A673 (cell line): Measurements from ENCODE around the gene OGDHL. TPM values are rescaled to one million over a fixed set of nuclear protein-coding genes. Genes with fewer than 3 reads are reported as not detected.

ENCODE experiments used
- BruUV-seq: library from RNA; stranded (reverse); fragments of 400-500 nt; replicated peaks from 2 replicates; lab custom pipeline; 2021; lab: Mats Ljungman, UMichigan
- CTCF ChIA-PET: fragments of 300-600 bp; sonication (Branson Sonifier 250); formaldehyde crosslinking; loops from one replicate; lab custom pipeline; 2022; ENCODE audit warnings: antibody characterized with exemption; lab: Charles Lee
- POLR2A ChIA-PET: fragments of 300-600 bp; sonication (Branson Sonifier 250); formaldehyde crosslinking; loops from one replicate; lab custom pipeline; 2022; ENCODE audit warnings: antibody characterized with exemption; ENCODE audit not compliant: low non-redundant PET; lab: Charles Lee
- DNase-seq: peaks from one replicate; pipeline ENCODE4 v3.0.0-alpha.2; 2015; ENCODE audit warnings: low spot score
- H3K27ac ChIP-seq: fragments of 200-600 bp; sonication (generic); 2 replicates; pipeline ENCODE4 v1.5.1; 2016; ENCODE audit warnings: mixed run types, low read depth, mild to moderate bottlenecking, mixed read lengths, antibody characterized with exemption, low read length; ENCODE audit not compliant: poor library complexity, severe bottlenecking
- H3K27me3 ChIP-seq: fragments of 200-600 bp; sonication (generic); replicated peaks from 2 replicates; pipeline ENCODE4 v1.6.1; 2017; ENCODE audit warnings: mixed run types, low read depth, mild to moderate bottlenecking, mixed read lengths, antibody characterized with exemption, low read length; ENCODE audit not compliant: insufficient read depth, poor library complexity
- H3K36me3 ChIP-seq: fragments of 200-600 bp; sonication (generic); 2 replicates; pipeline ENCODE4 v1.6.1; 2016; ENCODE audit warnings: mixed run types, mild to moderate bottlenecking, mixed read lengths, antibody characterized with exemption, low read length; ENCODE audit not compliant: insufficient read depth, poor library complexity, severe bottlenecking
- H3K4me1 ChIP-seq: fragments of 200-600 bp; sonication (generic); 2 replicates; pipeline ENCODE4 v1.6.1; 2017; ENCODE audit warnings: mixed run types, mild to moderate bottlenecking, mixed read lengths, antibody characterized with exemption, low read length; ENCODE audit not compliant: insufficient read depth, poor library complexity, severe bottlenecking
- H3K4me3 ChIP-seq: fragments of 200-600 bp; sonication (generic); 2 replicates; pipeline ENCODE4 v1.5.1; 2016; ENCODE audit warnings: low read depth, mixed run types, mild to moderate bottlenecking, mixed read lengths, low read length; ENCODE audit not compliant: poor library complexity, severe bottlenecking
- H3K9me3 ChIP-seq: fragments of 200-600 bp; sonication (generic); 2 replicates; pipeline ENCODE4 v1.6.1; 2016; ENCODE audit warnings: mixed run types, low read depth, mild to moderate bottlenecking, mixed read lengths, antibody characterized with exemption, low read length; ENCODE audit not compliant: poor library complexity, severe bottlenecking
- EZH2 ChIP-seq: fragments of 200-600 bp; sonication (generic); IDR thresholded peaks from 2 replicates; pipeline ENCODE4 v1.6.1; 2017; ENCODE audit warnings: borderline replicate concordance, low read depth, mild to moderate bottlenecking, mixed read lengths, antibody characterized with exemption, low read length; ENCODE audit not compliant: poor library complexity, severe bottlenecking
- intact Hi-C: fragments of 100-400 bp; cut with micrococcal nuclease; formaldehyde crosslinking; loops from one replicate; pipeline ENCODE4 v1.10.0; 2022; ENCODE audit not compliant: unreplicated experiment
- total RNA-seq: library from RNA; stranded (reverse); gene quantifications from 2 replicates; pipeline ENCODE4 v1.2.3, GENCODE V29; 2021
- TF ChIP-seq, protein P1 (sequence below): fragments of 300-800, 200-600 bp; sonication (generic); conservative IDR thresholded peaks from 2 replicates; pipeline ENCODE4 v1.5.1; 2017; ENCODE audit warnings: low read depth, mild to moderate bottlenecking, antibody characterized with exemption, low read length, moderate library complexity, mixed read lengths

OGDHL gene
- total RNA-seq, 1 experiment from 2014 or later, result 1.6 TPM

DNA sequence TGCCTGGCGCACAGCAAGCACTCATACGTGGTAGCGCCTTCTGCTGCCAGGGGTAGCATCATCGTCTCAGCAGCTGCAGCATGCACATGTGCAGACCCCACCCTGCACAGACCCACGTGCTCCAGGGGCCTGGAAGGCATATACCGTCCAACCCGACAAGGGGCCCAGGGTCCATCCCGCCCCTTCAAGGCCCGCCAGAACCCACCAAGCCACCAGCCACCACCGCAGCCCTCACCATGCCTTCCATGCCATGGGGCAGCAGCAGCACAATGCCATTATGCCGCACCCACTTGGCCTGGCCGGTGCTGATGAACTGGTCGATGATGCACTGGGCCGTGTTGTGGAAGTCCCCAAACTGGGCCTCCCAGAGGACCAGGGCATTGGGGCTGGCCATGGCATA lies 22.7 kb downstream of the OGDHL start:
- Histone ChIP-seq H3K27ac (no peak overlapping the region), H3K27me3 (no peaks in the 10 kb centered on the region), H3K36me3 (no peaks in the 10 kb centered on the region), H3K9me3 (no peaks in the 10 kb centered on the region), H3K4me1 (no peaks in the 10 kb centered on the region), H3K4me3 (no peak overlapping the region)
- TF ChIP-seq EZH2, result no peak
- TF ChIP-seq, protein P1, sequence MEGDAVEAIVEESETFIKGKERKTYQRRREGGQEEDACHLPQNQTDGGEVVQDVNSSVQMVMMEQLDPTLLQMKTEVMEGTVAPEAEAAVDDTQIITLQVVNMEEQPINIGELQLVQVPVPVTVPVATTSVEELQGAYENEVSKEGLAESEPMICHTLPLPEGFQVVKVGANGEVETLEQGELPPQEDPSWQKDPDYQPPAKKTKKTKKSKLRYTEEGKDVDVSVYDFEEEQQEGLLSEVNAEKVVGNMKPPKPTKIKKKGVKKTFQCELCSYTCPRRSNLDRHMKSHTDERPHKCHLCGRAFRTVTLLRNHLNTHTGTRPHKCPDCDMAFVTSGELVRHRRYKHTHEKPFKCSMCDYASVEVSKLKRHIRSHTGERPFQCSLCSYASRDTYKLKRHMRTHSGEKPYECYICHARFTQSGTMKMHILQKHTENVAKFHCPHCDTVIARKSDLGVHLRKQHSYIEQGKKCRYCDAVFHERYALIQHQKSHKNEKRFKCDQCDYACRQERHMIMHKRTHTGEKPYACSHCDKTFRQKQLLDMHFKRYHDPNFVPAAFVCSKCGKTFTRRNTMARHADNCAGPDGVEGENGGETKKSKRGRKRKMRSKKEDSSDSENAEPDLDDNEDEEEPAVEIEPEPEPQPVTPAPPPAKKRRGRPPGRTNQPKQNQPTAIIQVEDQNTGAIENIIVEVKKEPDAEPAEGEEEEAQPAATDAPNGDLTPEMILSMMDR, result no peak
- DNase-seq, result no peak
- POLR2A ChIA-PET, result no interaction called here
- BruUV-seq, result no TSS peak
- intact Hi-C loops, result no loop called here
- CTCF ChIA-PET, result no interaction called here

DNA sequence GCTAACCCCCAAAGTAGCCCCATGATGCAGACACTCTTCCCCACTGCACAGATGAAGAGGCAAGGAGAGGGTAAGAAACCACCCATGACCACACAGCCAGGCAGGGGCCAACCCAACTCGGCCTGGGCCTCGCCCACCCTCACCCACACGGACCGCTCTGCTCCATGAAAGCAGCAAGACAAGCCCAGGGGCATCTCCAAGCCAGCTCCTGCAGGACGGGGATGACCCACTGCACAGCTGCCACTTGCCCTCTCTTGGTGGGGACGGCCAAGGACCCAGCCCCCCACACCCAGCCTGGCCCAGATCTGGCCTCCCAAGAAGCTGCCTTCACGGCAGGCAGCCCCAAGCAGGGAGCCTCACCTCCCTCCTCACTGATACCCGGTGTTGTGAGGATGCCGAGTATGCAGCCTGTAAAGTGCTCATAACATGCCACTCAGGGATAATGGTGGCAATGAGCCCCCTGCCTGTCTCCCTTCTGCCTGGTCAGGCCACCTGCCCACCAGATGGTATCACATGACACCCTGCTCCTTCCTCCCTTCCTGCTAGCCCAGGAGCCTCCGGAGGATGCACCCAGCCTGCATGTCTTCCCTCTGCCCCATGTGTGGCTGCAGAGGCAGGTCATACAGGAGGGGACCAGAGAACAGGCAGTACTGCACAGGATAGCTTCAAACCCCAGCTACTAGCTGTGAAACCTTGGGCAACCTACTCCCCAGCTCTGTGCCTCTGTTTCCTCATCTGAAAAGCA lies 23.3 kb downstream of the OGDHL start:
- Histone ChIP-seq H3K4me1 (no peaks in the 10 kb centered on the region), H3K27ac (no peak overlapping the region), H3K27me3 (no peaks in the 10 kb centered on the region), H3K36me3 (no peaks in the 10 kb centered on the region), H3K4me3 (no peak overlapping the region), H3K9me3 (no peaks in the 10 kb centered on the region)
- intact Hi-C loops, result no loop called here
- no peak for DNase-seq
- no peak for TF ChIP-seq EZH2
- TF ChIP-seq, protein P1, result no peak
- no TSS peak for BruUV-seq
- CTCF ChIA-PET, result no interaction called here
- POLR2A ChIA-PET, result no interaction called here

DNA sequence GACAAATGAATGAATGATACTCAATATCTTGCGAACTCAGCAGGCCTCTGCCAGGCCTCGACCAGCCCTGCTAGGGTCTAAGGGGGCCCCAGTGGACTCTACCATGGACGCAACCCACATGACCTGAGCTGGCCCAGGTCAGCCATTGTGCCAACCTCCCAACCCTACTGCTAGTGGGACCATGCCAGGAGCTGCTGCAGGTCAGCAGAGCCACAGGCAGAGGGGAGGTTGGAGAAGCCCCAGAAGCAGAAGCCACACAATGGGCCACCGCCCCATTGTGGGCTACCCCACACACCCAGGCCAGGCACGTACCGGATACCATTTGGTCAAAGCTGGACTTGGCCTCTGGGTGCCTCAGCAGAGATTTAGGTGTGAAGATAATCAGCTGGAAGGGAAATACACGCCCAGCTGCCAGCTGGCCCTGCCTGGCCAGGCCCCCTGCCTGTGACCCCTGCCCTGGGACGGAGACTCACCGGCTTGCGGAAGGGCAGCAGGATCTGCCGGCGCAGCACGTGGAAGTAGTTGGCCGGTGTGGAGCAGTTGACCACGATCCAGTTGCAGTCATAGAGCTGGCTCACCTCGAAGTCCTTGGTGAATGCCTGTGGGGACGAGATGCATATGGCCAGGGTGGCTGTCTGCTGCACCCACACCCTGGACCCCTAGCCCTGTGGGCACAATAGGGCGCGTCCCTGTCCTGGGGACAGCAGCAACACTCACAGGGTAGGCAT lies 24.5 kb downstream of the OGDHL start:
- CTCF ChIA-PET, result no interaction called here
- DNase-seq, result no peak
- H3K27ac ChIP-seq, result no peak overlapping the region
- no peaks in the 10 kb centered on the region for H3K9me3 ChIP-seq
- TF ChIP-seq, protein P1, result no peak
- no peak for TF ChIP-seq EZH2
- H3K4me3 ChIP-seq, result no peak overlapping the region
- H3K36me3 ChIP-seq, result no peaks in the 10 kb centered on the region
- BruUV-seq, result no TSS peak
- POLR2A ChIA-PET, result no interaction called here
- no peaks in the 10 kb centered on the region for H3K27me3 ChIP-seq
- intact Hi-C loops, result no loop called here
- H3K4me1 ChIP-seq, result no peaks in the 10 kb centered on the region
